Neuronal stem cell (in vitro differentiated cells): ENCODE data around the gene TCP11L1.

Experiments
- DNase-seq: peaks from one replicate; pipeline ENCODE4 v3.0.0-alpha.2; 2013; ENCODE audit warnings: low spot score
- H2AFZ ChIP-seq: one replicate; pipeline ENCODE4 v1.6.1; 2013; ENCODE audit warnings: mild to moderate bottlenecking, low read length, inconsistent platforms
- H2AK5ac ChIP-seq: 2 replicates; pipeline ENCODE4 v1.6.1; 2013; ENCODE audit warnings: low read depth, mild to moderate bottlenecking, inconsistent platforms, low read length, moderate library complexity, mixed read lengths
- H2BK120ac ChIP-seq: 2 replicates; pipeline ENCODE4 v1.6.1; 2013; ENCODE audit warnings: low read depth, mild to moderate bottlenecking, inconsistent platforms, low read length, moderate library complexity, mixed read lengths
- H2BK12ac ChIP-seq: one replicate; pipeline ENCODE4 v1.6.1; 2013; ENCODE audit warnings: low read length, inconsistent platforms
- H2BK15ac ChIP-seq: 2 replicates; pipeline ENCODE4 v1.6.1; 2013; ENCODE audit warnings: mild to moderate bottlenecking, low read length, inconsistent platforms, mixed read lengths
- H2BK5ac ChIP-seq: one replicate; pipeline ENCODE4 v1.6.1; 2013; ENCODE audit warnings: inconsistent platforms, mild to moderate bottlenecking, low read length, moderate library complexity
- H3K14ac ChIP-seq: one replicate; pipeline ENCODE4 v1.6.1; 2013; ENCODE audit warnings: low read length, inconsistent platforms
- H3K18ac ChIP-seq: 2 replicates; pipeline ENCODE4 v1.6.1; 2013; ENCODE audit warnings: low read length, inconsistent platforms
- H3K23ac ChIP-seq: 2 replicates; pipeline ENCODE4 v1.6.1; 2013; ENCODE audit warnings: low read depth, mild to moderate bottlenecking, mixed read lengths, low read length, inconsistent platforms; ENCODE audit not compliant: poor library complexity
- H3K27ac ChIP-seq: replicated peaks from 3 replicates; pipeline ENCODE4 v1.5.1; 2013; ENCODE audit warnings: low read length, inconsistent platforms
- H3K27me3 ChIP-seq, 3 experiments: 2 replicates each; pipeline ENCODE4 v1.6.1; 2013; ENCODE audit warnings: low read length in 3 of 3, mild to moderate bottlenecking in 2 of 3, inconsistent platforms in 1 of 3, low read depth in 1 of 3, mixed read lengths in 1 of 3, moderate library complexity in 1 of 3; ENCODE audit not compliant: control insufficient read depth in 3 of 3, insufficient read depth in 3 of 3
- H3K36me3 ChIP-seq, 2 donors: replicated peaks in 1 of 2; 2 replicates each; pipeline ENCODE4 v1.6.1; 2013; ENCODE audit warnings: low read length in 2 of 2; ENCODE audit not compliant: control insufficient read depth in 2 of 2, insufficient read depth in 2 of 2
- H3K4ac ChIP-seq: 2 replicates; pipeline ENCODE4 v1.6.1; 2013; ENCODE audit warnings: inconsistent platforms, mild to moderate bottlenecking, low read length, moderate library complexity
- H3K4me1 ChIP-seq, 2 donors: 1 replicate in 1 of 2; 2 replicates in 1 of 2; pipeline ENCODE4 v1.6.1; 2013; ENCODE audit warnings: low read length in 2 of 2, low read depth in 1 of 2; ENCODE audit not compliant: control insufficient read depth in 2 of 2, insufficient read depth in 1 of 2
- H3K4me2 ChIP-seq: one replicate; pipeline ENCODE4 v1.6.1; 2013; ENCODE audit warnings: mild to moderate bottlenecking, low read length, inconsistent platforms; ENCODE audit not compliant: insufficient read depth, poor library complexity, severe bottlenecking
- H3K4me3 ChIP-seq, 2 donors: 2 replicates each; pipeline ENCODE4 v1.5.1; 2013; ENCODE audit warnings: low read length in 2 of 2, mild to moderate bottlenecking in 2 of 2, inconsistent platforms in 1 of 2, moderate library complexity in 1 of 2
- H3K79me1 ChIP-seq: one replicate; pipeline ENCODE4 v1.6.1; 2013; ENCODE audit warnings: low read depth, mild to moderate bottlenecking, inconsistent platforms, low read length, moderate library complexity
- H3K9ac ChIP-seq: one replicate; pipeline ENCODE4 v1.6.1; 2013; ENCODE audit warnings: mild to moderate bottlenecking, low read depth, low read length, inconsistent platforms; ENCODE audit not compliant: poor library complexity
- H3K9me3 ChIP-seq, 2 donors: replicated peaks in 1 of 2; 2 replicates each; pipeline versions ENCODE3 to v1.6.1; 2013; ENCODE audit warnings: low read length in 2 of 2, mild to moderate bottlenecking in 2 of 2, inconsistent platforms in 1 of 2, low read depth in 1 of 2, mixed read lengths in 1 of 2, moderate library complexity in 1 of 2; ENCODE audit not compliant: control insufficient read depth in 2 of 2, insufficient read depth in 1 of 2
- H4K8ac ChIP-seq: one replicate; pipeline ENCODE4 v1.6.1; 2013; ENCODE audit warnings: low read depth, mild to moderate bottlenecking, inconsistent platforms, low read length, moderate library complexity
- H4K91ac ChIP-seq: one replicate; pipeline ENCODE4 v1.6.1; 2013; ENCODE audit warnings: low read length, low read depth, mild to moderate bottlenecking, inconsistent platforms; ENCODE audit not compliant: poor library complexity
- WGBS, 2 donors: extraction: QIAGEN DNeasy Blood & Tissue Kit; methylation state at CpG; one replicate each; pipeline ENCODE4 v1.1.7; 2013; ENCODE audit warnings: missing lambda C conversion rate in 2 of 2, mixed read lengths in 1 of 2; ENCODE audit not compliant: insufficient read length in 2 of 2, insufficient replicate concordance in 1 of 2; ENCODE audit errors: extremely low coverage in 2 of 2; 5-methylcytosine and 5-hydroxymethylcytosine counted together

Gene TCP11L1

GRCh38 chr11:33040033-33040861 lies 875 bp downstream of the TCP11L1 start:
- H3K4me1 ChIP-seq, result peaks cover 0 to 6% of the 10 kb centered on the region in 2 donors
- H3K79me1 ChIP-seq, result no peaks in the 10 kb centered on the region
- no peak overlapping the region for H3K4ac ChIP-seq
- H3K4me2 ChIP-seq, result peak overlapping the region; percentile 63
- no peaks in the 10 kb centered on the region for H3K27me3 ChIP-seq
- no peak overlapping the region for H3K9ac ChIP-seq
- H2AFZ ChIP-seq, result peak overlapping the region; percentile 99
- H3K9me3 ChIP-seq, result peaks cover 0 to 7% of the 10 kb centered on the region in 2 donors
- no peak overlapping the region for H4K91ac ChIP-seq
- no peak overlapping the region for H2BK120ac ChIP-seq
- no peak overlapping the region for H4K8ac ChIP-seq
- peak overlapping the region; percentile 100 for H3K18ac ChIP-seq
- no peak overlapping the region for H2BK15ac ChIP-seq
- H2AK5ac ChIP-seq, result peak overlapping the region; percentile 18
- no peak for DNase-seq
- peaks cover 0 to 24% of the 10 kb centered on the region in 2 donors for H3K36me3 ChIP-seq
- WGBS, 2 donors, result no CpG with 5 or more reads among the region's 30 CpGs
- peak overlapping the region; percentile 99 for H2BK5ac ChIP-seq
- peak overlapping the region; percentile 89 to 98 for H3K4me3 ChIP-seq
- H2BK12ac ChIP-seq, result no peak overlapping the region
- H3K14ac ChIP-seq, result no peak overlapping the region
- peak overlapping the region; percentile 96 for H3K23ac ChIP-seq
- H3K27ac ChIP-seq, result peak overlapping the region; percentile 99

DNA sequence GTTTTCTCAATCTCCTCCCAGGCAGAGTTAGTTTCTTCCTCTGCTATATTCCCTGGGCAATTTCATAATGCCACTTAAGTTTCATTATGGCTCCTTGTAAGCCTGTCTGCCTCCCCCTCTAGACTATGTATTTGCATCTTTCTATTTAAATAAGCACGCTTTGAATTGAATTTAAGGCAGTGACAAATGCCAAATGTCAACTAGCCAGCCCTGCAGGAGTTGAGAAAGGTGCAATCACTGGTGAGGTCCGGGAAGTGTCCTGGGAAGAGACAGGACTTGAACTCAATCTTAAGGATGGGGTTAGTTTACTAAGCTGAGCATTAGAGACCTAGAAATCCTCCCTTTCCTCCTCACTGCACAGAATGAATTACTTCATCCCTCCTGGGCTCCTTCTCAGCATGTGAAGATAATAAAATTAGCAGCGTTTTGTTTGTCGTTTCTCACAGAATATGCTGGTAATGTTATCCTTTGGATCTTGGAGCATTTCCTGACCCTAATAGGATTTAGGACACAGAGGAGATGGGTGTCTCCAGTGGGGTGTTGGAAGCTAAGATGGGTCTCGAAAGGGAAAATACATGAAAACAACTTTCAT lies 1.6 kb downstream of the TCP11L1 start:
- no peak for DNase-seq
- Histone ChIP-seq H2BK15ac (no peak overlapping the region), H2BK5ac (no peak overlapping the region), H2BK120ac (no peak overlapping the region), H3K36me3 (peaks cover 0 to 32% of the 10 kb centered on the region in 2 donors), H3K4ac (no peak overlapping the region), H2AK5ac (no peak overlapping the region), H3K18ac (no peak overlapping the region), H4K91ac (no peak overlapping the region), H4K8ac (no peak overlapping the region), H3K14ac (no peak overlapping the region), H3K27me3 (no peaks in the 10 kb centered on the region), H3K9ac (no peak overlapping the region), H2BK12ac (no peak overlapping the region), H3K4me1 (peaks cover 0 to 6% of the 10 kb centered on the region in 2 donors), H3K9me3 (peaks cover 0 to 13% of the 10 kb centered on the region in 2 donors), H3K79me1 (no peaks in the 10 kb centered on the region), H3K27ac (no peak overlapping the region), H2AFZ (no peak overlapping the region), H3K4me3 (peak overlapping the region in 1 of 2 donors; percentile 89), H3K23ac (no peak overlapping the region), H3K4me2 (no peak overlapping the region)
- WGBS, 2 donors, result no CpG with 5 or more reads among the region's 5 CpGs

DNA sequence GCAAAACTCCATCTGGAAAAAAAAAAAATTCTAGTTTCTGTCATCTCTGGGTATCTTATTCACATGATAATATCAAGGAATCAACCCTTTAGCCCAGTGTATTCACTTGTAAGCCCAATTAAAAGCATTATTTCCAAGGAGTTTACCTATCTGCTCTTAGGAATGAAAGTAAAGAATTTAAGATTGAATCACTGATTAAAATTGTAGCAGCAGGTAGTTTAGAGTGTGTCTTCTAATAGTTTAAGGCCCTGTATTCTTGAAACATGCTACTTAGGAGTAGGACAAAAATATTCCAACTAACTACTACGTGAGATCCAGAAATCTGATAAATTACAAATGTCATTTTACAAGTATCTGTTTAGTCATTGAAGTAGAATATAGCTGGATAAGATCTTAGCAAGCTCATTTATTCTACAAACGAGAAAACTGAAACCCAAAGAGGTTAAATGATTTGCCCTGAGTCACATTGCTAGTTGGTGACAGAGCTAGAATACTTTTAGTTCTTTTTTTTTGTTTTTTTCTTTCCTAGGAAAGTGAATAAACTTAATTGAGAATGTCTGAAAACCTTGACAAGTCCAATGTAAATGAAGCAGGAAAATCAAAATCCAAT lies 4.0 kb downstream of the TCP11L1 start:
- H2AFZ ChIP-seq, result no peak overlapping the region
- no peak overlapping the region for H2BK120ac ChIP-seq
- H3K4ac ChIP-seq, result no peak overlapping the region
- H3K27ac ChIP-seq, result no peak overlapping the region
- H3K9me3 ChIP-seq, result peaks cover 0 to 14% of the 10 kb centered on the region in 2 donors
- H3K4me2 ChIP-seq, result no peak overlapping the region
- peaks cover 0 to 6% of the 10 kb centered on the region in 2 donors for H3K4me1 ChIP-seq
- no peak overlapping the region for H2BK5ac ChIP-seq
- H3K18ac ChIP-seq, result no peak overlapping the region
- H3K27me3 ChIP-seq, result no peaks in the 10 kb centered on the region
- no peak overlapping the region for H3K23ac ChIP-seq
- H3K9ac ChIP-seq, result no peak overlapping the region
- DNase-seq, result no peak
- no peaks in the 10 kb centered on the region for H3K79me1 ChIP-seq
- no peak overlapping the region for H2BK12ac ChIP-seq
- no peak overlapping the region for H4K8ac ChIP-seq
- H3K36me3 ChIP-seq, result peaks cover 0 to 54% of the 10 kb centered on the region in 2 donors
- H4K91ac ChIP-seq, result no peak overlapping the region
- WGBS, 2 donors, result no CpG with 5 or more reads among the region's 2 CpGs
- H2AK5ac ChIP-seq, result no peak overlapping the region
- H3K14ac ChIP-seq, result no peak overlapping the region
- no peak overlapping the region for H3K4me3 ChIP-seq
- no peak overlapping the region for H2BK15ac ChIP-seq

- Histone ChIP-seq H3K27me3 (no peaks in the 10 kb centered on the region), H2BK15ac (no peak overlapping the region), H3K18ac (no peak overlapping the region), H2BK120ac (no peak overlapping the region), H2BK12ac (no peak overlapping the region), H2AK5ac (no peak overlapping the region), H3K14ac (no peak overlapping the region), H3K4me3 (no peak overlapping the region), H2AFZ (no peak overlapping the region), H3K4me1 (peaks cover 0 to 6% of the 10 kb centered on the region in 2 donors), H3K9me3 (peaks cover 0 to 14% of the 10 kb centered on the region in 2 donors), H3K23ac (no peak overlapping the region), H3K27ac (no peak overlapping the region), H4K8ac (no peak overlapping the region), H2BK5ac (no peak overlapping the region), H4K91ac (no peak overlapping the region), H3K9ac (no peak overlapping the region), H3K79me1 (no peaks in the 10 kb centered on the region), H3K4me2 (no peak overlapping the region), H3K4ac (no peak overlapping the region), H3K36me3 (peaks cover 0 to 58% of the 10 kb centered on the region in 2 donors)
- WGBS, 2 donors, result no CpG with 5 or more reads among the region's 4 CpGs
- DNase-seq, result no peak
Observed at GRCh38 chr11:33044285-33044756, 4.9 kb downstream of the TCP11L1 start.
